ENCODE results near the gene NRG2. TPM values are rescaled to one million over a fixed set of nuclear protein-coding genes. Genes with fewer than 3 reads are reported as not detected.

Gene NRG2
- total RNA-seq, 1 experiment from 2014 or later = not detected

- intact Hi-C loops (cut with micrococcal nuclease; ENCODE audit: unreplicated experiment) = no loop called here
- peaks cover 11% of the 10 kb centered on the region for H3K4me1 ChIP-seq (ENCODE audit: insufficient read depth, low read length, poor library complexity, severe bottlenecking)
- ChIA-PET CTCF (no interaction called here), POLR2A (ENCODE audit: low non-redundant PET) (no interaction called here)
- no peak overlapping the region for H3K4me3 ChIP-seq (ENCODE audit: low read depth, low read length, poor library complexity, severe bottlenecking)
- no peak overlapping the region for H3K27ac ChIP-seq (ENCODE audit: low read depth, low read length, poor library complexity, severe bottlenecking)
- peaks cover 40% of the 10 kb centered on the region for H3K27me3 ChIP-seq (replicated peaks; ENCODE audit: insufficient read depth, low read depth, low read length, poor library complexity)
- H3K36me3 ChIP-seq (ENCODE audit: insufficient read depth, low read length, poor library complexity, severe bottlenecking) = no peaks in the 10 kb centered on the region
- TF ChIP-seq EZH2 (IDR thresholded peaks at IDR 0.05; ENCODE audit: borderline replicate concordance, low read depth, low read length, poor library complexity, severe bottlenecking) = no peak
- TF ChIP-seq, protein P1, sequence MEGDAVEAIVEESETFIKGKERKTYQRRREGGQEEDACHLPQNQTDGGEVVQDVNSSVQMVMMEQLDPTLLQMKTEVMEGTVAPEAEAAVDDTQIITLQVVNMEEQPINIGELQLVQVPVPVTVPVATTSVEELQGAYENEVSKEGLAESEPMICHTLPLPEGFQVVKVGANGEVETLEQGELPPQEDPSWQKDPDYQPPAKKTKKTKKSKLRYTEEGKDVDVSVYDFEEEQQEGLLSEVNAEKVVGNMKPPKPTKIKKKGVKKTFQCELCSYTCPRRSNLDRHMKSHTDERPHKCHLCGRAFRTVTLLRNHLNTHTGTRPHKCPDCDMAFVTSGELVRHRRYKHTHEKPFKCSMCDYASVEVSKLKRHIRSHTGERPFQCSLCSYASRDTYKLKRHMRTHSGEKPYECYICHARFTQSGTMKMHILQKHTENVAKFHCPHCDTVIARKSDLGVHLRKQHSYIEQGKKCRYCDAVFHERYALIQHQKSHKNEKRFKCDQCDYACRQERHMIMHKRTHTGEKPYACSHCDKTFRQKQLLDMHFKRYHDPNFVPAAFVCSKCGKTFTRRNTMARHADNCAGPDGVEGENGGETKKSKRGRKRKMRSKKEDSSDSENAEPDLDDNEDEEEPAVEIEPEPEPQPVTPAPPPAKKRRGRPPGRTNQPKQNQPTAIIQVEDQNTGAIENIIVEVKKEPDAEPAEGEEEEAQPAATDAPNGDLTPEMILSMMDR (conservative IDR thresholded peaks at IDR 0.05; ENCODE audit: low read depth, low read length) = no peak
- no peaks in the 10 kb centered on the region for H3K9me3 ChIP-seq (ENCODE audit: low read depth, low read length, poor library complexity, severe bottlenecking)
- no TSS peak for BruUV-seq (replicated peaks)
- no peak for DNase-seq (ENCODE audit: low spot score)
These were observed 136.4 kb downstream of the NRG2 start for GRCh38 chr5:139906661-139907060.

DNA sequence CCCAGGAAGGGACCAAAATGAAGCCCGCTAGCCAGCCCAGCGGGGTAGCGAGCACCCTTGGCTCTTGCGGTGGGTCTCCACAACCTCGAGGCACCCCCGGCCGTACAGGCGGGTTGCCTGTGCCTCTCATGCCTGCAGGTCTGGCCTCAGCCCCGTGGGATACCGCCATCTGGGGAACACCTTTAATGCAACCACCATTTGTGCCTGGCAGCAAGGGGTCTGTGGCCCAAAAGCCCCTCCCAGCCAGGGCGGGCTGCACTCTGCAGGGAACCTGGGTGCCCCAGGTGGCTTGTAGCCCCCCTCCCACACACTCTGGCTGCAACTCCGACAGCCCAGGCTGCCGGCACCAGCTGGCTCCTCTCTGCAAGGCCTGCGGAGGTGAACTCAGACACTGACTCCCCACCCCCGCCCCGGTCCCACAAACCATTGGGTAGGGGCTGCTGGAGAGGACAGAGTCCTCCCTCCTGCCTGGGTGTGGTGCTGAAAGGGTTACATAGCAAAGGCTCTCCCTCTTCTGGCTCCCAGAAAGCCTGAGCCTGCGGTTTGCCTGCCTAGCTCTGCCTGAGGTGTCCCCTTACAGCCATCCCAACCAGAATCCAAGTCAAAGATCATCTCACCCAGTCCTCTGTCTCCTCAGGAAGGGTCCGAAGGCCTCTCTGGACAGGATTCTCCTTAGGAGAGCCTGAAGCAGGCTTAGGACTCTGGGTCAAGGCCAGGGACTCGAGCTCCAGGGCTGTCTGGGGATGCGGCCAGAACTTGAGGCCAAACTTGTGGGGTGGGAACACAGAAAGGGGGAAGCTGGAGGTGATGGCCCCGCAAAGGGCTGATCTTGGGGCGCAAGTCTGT is 138.1 kb downstream of the NRG2 start:
- peaks cover 54% of the 10 kb centered on the region for H3K27me3 ChIP-seq (replicated peaks; ENCODE audit: insufficient read depth, low read depth, low read length, poor library complexity)
- ChIA-PET POLR2A (ENCODE audit: low non-redundant PET) (no interaction called here), CTCF (no interaction called here)
- no peaks in the 10 kb centered on the region for H3K9me3 ChIP-seq (ENCODE audit: low read depth, low read length, poor library complexity, severe bottlenecking)
- no TSS peak for BruUV-seq (replicated peaks)
- TF ChIP-seq, protein P1 (conservative IDR thresholded peaks at IDR 0.05; ENCODE audit: low read depth, low read length) = no peak
- no peak for TF ChIP-seq EZH2 (IDR thresholded peaks at IDR 0.05; ENCODE audit: borderline replicate concordance, low read depth, low read length, poor library complexity, severe bottlenecking)
- no peak overlapping the region for H3K27ac ChIP-seq (ENCODE audit: low read depth, low read length, poor library complexity, severe bottlenecking)
- peak overlapping the region; percentile 39 for H3K4me3 ChIP-seq (ENCODE audit: low read depth, low read length, poor library complexity, severe bottlenecking)
- no peak for DNase-seq (ENCODE audit: low spot score)
- intact Hi-C loops (cut with micrococcal nuclease; ENCODE audit: unreplicated experiment) = no loop called here
- peaks cover 11% of the 10 kb centered on the region for H3K4me1 ChIP-seq (ENCODE audit: insufficient read depth, low read length, poor library complexity, severe bottlenecking)
- no peaks in the 10 kb centered on the region for H3K36me3 ChIP-seq (ENCODE audit: insufficient read depth, low read length, poor library complexity, severe bottlenecking)

- Histone ChIP-seq H3K36me3 (ENCODE audit: insufficient read depth, low read length, poor library complexity, severe bottlenecking) (no peaks in the 10 kb centered on the region), H3K4me1 (ENCODE audit: insufficient read depth, low read length, poor library complexity, severe bottlenecking) (peaks cover 11% of the 10 kb centered on the region), H3K27me3 (replicated peaks; ENCODE audit: insufficient read depth, low read depth, low read length, poor library complexity) (peaks cover 56% of the 10 kb centered on the region), H3K4me3 (ENCODE audit: low read depth, low read length, poor library complexity, severe bottlenecking) (peak overlapping the region; percentile 39), H3K9me3 (ENCODE audit: low read depth, low read length, poor library complexity, severe bottlenecking) (no peaks in the 10 kb centered on the region), H3K27ac (ENCODE audit: low read depth, low read length, poor library complexity, severe bottlenecking) (no peak overlapping the region)
- CTCF ChIA-PET = no interaction called here
- TF ChIP-seq, protein P1 (conservative IDR thresholded peaks at IDR 0.05; ENCODE audit: low read depth, low read length) = no peak
- TF ChIP-seq EZH2 (IDR thresholded peaks at IDR 0.05; ENCODE audit: borderline replicate concordance, low read depth, low read length, poor library complexity, severe bottlenecking) = peak; percentile 2
- POLR2A ChIA-PET (ENCODE audit: low non-redundant PET) = no interaction called here
- no TSS peak for BruUV-seq (replicated peaks)
- intact Hi-C loops (cut with micrococcal nuclease; ENCODE audit: unreplicated experiment) = no loop called here
- no peak for DNase-seq (ENCODE audit: low spot score)
These were observed 138.6 kb downstream of the NRG2 start for GRCh38 chr5:139904566-139904815.
